HK-2 (cell line): Measurements from ENCODE around the gene MUC15.
"Not testable (repeated sequence)": the region's sequence is repeated elsewhere in the genome, so short reads cannot be mapped to it uniquely, and the experiment has no call there.

Experiments used
- DNase-seq: peaks from one replicate; pipeline ENCODE4 v3.0.0-alpha.2; 2018; ENCODE audit not compliant: unreplicated experiment

Gene MUC15

GRCh38 chr11:26571861-26572654, at the start of gene MUC15:
Gene MUC15, minus strand, starts transcription at chr11:26572263. Its CDS starts 5,169 bp downstream, at chr11:26567094.
- no peak for DNase-seq

GRCh38 chr11:26621132-26621531, 49.1 kb upstream of the MUC15 start:
- DNase-seq: no peak

DNA sequence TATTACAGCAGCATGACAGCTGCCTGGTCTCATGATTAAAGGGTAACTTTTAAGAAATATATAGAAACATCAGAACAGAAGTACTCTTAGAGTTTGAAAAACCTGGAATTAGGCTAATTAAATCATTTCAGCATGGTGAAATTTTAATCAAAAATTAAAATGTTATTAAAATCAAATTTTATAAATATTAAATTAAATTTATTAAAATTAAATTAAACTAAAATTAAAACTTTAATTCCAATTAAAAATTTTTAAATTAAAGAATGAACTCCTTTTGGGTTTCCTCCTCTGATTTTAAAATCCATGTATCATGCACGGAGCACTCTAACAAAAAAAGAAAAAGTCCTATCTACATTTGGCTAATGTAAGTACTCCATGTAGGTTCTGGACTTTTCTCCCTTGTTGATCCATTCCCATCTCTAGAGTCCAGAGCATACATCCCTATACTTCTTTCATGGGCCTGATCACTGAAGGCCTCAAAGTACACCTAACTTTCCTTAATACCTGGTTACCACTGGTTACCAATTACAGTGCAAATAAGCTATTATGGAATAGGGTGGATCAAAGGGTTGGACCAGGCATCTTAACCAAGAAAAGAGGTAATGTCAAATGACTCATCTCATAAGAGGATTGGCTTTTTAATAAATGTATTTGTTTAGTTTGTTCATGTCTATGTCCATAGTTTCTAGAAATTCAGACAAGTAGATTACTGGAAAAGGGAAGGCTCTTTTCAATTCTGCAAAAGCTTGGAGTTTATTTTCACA, 48.4 kb upstream of the MUC15 start:
- no peak for DNase-seq

DNA sequence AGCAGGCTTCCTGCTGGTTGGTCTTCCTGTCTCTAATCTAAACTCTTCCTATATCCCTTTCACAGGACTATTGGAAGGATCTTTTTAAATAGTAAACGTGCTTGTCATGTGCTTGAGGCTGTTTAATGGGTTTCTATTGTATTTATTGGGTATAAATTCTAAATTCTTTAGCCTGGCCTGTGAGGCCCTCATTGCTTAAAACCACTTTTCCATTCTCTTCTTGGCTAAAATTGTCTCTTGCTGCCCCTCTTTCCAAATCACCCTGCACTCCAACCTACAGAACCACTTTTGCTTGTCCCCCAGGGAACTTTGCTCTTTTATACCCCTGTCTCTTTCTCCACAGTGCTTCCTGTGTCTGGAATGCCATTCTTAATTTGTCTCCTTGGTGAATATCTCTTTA, 46.4 kb upstream of the MUC15 start:
- no peak for DNase-seq

- DNase-seq: no peak
These were observed 41.7 kb upstream of the MUC15 start for GRCh38 chr11:26613759-26614158.

GRCh38 chr11:26608507-26609146, 36.6 kb upstream of the MUC15 start:
- no peak for DNase-seq

GRCh38 chr11:26607725-26608506, 35.9 kb upstream of the MUC15 start:
- DNase-seq: no peak

DNA sequence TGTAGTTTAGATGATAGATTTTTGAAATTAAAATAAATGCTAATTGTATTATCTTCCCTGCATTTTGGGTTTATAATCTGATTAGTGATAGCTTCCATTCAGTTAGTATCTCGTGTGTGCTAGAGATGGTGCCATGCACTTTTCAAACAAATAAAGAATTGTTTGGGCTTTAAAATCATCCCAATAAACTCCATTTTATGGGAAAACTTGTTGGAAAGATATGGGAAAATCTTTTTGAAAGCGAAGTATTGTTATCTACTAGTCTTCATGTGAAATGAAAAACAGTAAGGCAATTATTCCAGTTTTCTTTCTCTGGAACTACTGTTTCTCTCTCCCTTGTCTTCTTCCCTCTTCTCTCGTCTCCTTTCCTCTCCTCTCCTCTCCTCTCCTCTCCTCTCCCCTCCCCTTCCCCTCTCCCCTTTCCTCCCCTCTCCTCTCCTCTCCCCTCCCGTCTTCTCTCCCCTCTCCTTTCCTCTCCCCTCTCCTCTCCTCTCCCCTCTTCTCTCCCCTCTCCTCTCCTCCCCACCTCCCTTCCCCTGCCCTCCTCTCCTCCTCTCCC, 27.9 kb upstream of the MUC15 start:
- no peak for DNase-seq

DNA sequence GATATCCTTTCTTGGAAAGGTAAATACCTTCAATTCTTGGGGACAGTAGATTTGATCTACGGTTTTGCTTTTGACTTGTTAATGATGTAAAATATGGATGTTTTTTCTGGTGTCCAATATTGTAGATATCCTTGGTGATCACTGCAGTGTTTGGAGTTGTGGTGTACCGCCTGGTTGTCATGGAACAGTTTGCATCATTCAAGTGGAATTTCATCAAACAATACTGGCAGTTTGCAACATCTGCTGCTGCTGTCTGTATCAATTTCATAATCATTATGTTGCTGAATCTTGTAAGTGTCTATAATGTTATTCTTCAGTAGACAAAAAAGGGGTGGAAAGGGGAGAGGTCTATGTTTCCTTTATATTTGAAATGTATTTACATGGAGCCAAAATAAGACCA, 27.4 kb upstream of the MUC15 start:
- no peak for DNase-seq

- DNase-seq: no peak
These were observed 25.8 kb upstream of the MUC15 start for GRCh38 chr11:26597899-26598298.

DNA sequence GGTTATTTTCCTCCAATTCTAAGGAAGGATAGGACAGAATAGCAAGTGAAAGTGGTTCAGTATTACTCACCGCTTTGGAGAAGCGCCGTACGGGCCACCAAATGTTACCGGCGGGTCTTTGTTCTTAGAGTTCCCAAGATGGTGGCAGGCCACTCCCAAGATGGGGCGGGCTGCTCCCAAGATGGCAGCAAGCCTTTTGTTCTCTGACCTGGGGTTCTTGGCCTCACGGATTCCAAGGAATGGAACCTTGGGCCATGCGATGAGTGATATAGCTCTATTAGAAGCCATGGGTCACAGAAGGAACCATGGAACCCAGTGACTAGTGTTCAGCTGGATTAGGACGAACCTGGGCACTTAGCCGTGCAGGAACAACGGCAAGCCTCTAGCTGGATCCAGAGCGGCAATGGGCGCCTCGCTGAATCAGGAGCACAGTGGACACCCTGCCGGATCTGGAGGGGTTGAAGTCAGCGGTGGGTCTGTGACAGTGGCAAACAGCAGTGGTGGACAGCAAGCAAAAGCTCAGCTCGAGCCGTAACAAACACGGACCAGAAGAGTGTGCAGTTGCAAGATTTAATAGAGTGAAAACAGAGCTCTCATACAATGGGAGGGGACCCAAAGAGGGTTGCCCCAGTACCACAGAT, 25.1 kb upstream of the MUC15 start:
- not testable (repeated sequence) for DNase-seq

DNA sequence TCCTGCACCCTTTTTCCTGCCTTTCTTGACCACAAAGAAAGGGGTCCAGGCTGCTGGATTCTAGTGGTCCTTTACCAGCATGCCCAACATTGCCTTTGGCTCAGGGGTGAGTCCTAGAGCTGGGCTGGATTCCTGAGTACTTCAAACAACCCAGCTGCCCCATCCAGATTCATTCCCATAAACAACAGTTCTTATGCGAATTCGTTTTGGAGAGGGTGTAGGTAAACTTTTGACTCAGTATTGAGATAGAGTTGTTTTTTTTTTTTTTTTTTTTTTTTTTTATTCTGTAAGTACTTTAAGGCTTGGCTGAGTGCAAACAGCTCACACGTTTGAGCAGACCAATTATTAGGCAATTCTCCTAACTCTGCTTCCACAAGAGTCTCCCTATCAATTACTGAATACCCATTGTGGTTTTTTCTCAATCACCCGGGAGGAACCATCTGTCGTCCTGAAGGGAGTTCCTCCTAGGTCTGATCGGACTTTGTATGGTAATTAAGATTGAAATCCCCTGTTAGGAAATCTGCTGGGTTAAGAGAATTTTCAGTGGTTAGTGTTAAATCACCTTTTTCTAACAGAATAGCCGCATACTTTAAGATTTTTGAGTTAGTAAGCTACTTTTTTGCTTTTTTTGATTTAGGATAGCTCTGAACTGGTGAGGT, 23.3 kb upstream of the MUC15 start:
- DNase-seq: not testable (repeated sequence)

DNA sequence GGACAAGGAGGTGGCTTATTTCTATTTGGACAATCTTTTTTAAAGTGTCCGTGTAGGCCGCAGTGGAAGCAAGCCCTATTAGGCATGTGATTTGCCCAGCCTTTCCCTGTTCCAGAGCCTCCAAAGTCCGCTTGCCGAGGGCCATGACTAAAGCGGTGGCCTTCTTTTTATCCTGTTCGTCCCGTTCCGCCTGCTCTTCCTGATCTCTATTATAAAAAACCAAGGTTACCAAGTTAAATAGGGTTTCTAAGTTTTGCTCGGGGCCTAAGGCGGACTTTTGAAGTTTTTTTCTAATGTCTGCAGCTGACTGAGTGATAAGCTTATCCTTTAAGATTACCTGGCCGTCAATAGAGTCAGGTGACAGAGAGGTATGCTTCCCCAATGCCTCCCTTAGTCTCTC, 21.6 kb upstream of the MUC15 start:
- DNase-seq: no peak

GRCh38 chr11:26587073-26587472, 15.0 kb upstream of the MUC15 start:
- no peak for DNase-seq

DNA sequence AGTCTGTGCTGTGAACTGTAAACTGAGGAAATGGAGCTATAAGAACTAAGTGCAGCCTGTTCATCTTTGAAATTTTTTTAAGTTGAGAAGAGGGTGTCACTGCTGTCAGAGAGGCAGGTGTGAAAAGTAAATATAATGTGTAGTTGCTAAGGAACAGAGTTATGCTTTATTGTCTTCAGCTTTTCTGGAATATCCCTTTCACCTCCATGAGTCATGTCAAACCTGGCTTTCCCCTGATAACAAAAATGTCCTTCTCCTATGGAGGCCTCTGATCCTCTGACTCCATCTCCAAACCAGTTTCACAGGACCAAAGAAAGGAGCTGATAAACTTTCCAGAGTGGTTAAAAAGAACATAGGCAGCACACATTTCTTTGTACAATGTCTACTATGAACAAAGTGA, 12.8 kb upstream of the MUC15 start:
- no peak for DNase-seq

DNA sequence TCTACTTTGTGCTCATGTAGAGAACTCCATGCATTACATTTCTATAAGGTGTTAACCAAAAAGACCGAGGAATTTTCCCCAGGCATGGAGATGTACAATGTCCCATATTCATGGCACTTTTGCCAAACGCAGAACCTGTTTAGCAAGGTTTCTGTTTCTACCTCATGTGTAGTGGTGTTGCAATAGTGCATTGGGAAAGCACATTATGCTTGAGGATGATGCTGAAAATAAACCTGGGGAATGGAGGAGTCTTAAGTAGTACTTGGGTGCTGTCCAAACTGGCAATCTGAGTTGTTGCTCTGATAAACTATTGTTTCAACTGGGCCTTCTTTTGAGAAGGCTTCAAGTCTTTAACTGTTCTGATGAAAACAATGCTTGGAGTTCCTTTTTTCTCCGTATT, 11.5 kb upstream of the MUC15 start:
- DNase-seq: no peak

DNA sequence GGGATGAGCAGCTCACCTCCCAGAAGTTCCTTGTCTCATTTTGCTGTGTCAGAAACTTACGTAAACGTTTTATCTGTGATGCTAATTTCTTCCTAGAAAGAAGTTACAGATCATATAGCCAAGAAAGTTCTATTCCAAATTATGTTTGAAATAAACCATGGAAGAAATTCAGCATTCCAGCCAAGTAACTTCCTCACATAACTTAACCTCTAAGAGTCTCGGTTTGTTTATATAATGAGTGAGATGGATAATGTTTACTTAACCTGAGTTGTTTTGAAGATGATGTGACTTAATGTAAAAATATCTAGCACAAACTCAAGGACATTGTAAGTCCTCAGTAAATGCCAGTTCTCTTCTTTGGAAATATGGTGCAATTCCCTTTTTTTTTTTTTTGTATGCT, 8.9 kb upstream of the MUC15 start:
- no peak for DNase-seq

DNA sequence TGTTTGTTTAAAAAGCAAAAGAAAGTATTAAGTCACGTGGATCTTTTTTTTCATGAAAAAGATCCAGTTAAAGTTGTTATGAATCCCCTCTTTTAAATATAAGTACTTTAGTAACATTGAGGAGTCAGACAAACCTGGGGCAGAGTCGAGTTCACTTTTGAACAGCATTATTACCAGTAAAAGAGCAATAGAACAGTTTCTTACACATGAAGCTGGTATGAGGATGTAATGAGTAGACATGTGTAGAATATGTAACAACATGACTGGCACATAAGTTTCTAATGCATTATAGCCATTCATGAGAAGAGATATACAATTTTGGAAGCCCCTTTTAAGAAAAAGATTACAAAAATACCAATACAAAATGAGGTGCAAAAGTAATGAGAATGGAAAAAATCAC, 7.6 kb upstream of the MUC15 start:
- no peak for DNase-seq

DNA sequence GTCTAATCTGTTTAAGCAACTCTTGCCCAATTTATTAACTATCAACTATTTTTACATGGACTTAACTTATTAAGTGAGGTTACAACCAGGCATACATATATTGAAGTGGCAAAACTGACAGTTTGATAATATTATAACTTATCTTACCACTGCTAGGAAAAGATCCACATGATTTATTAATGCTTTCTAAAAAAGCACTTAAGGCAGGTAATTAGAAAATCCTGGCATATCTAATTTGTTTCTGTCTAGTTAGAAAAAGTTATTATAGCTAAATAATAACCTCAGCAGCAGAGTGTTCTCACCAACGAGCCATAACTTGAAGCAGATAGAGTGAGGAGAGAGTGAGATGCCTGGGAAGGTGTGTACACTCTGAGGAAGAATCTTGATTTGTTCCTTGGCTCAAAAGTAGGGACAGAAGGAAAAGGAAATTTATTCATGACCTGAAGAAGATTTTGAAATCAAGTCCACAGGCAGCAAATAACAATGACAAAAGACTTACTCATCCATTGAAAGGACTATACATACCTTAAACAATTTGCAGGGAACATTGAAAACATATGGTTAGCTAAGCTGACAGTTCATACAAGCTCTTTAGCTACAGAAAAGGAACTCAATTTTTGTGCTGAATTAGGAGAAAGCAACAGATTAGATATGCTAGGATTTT, 7.1 kb upstream of the MUC15 start:
- DNase-seq: no peak

GRCh38 chr11:26575946-26576345, 3.9 kb upstream of the MUC15 start:
- no peak for DNase-seq
